Measurements from ENCODE around the gene KLF18. TPM values are rescaled to one million over a fixed set of nuclear protein-coding genes. Genes with fewer than 3 reads are reported as not detected.
"Not testable (repeated sequence)": the region's sequence is repeated elsewhere in the genome, so short reads cannot be mapped to it uniquely, and the experiment has no call there.

KLF18 gene
- total RNA-seq, 3 donors from 2014 or later, result not detected

DNA sequence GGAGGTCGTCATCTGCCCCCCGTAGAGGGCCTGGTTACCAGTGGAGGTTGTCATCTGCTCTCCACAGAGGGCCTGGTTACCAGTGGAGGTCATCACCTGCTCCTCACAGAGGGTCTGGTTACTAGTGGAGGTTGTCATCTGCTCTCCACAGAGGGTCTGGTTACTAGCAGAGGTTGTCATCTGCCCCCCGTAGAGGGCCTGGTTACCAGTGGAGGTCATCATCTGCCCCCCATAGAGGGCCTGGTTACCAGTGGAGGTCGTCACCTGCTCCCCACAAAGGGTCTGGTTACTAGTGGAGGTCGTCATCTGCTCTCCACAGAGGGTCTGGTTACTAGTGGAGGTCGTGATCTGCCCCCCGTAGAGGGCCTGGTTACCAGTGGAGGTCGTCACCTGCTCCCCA lies 1.9 kb downstream of the KLF18 start:
- H3K9me3 Mint-ChIP-seq; H3K4me3 Mint-ChIP-seq; H3K36me3 Mint-ChIP-seq (ENCODE audit: insufficient read depth); ATAC-seq; H3K4me1 Mint-ChIP-seq (ENCODE audit: low read depth); DNase-seq: not testable (repeated sequence)
- H3K27me3 Mint-ChIP-seq (ENCODE audit: low read depth), result peaks cover 19% of the 10 kb centered on the region

DNA sequence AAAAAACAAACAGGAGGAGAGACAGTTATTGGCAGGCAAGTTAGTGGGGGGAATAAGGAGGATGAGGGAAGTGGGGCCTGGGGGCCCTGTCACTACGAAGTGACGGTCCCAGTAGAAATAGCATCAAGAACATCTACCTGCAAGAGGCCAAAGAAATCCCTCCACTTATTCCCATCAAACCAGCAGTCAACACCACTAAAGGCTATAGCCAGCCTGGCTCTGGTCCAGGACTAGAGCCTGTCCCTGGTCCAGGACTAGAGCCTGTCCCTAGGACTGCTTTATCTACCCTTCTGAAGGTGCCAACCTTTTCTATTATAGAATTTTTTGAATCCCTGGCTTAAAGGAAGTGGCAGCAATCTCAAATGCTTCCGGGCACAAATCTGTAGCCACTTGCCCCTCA lies 3.2 kb downstream of the KLF18 start:
- peaks cover 21% of the 10 kb centered on the region for H3K27me3 Mint-ChIP-seq (ENCODE audit: low read depth)
- ATAC-seq, result no peak
- no peaks in the 10 kb centered on the region for H3K4me1 Mint-ChIP-seq (ENCODE audit: low read depth)
- no peaks in the 10 kb centered on the region for H3K36me3 Mint-ChIP-seq (ENCODE audit: insufficient read depth)
- no peak overlapping the region for H3K4me3 Mint-ChIP-seq
- no peak for DNase-seq
- H3K9me3 Mint-ChIP-seq, result no peaks in the 10 kb centered on the region

DNA sequence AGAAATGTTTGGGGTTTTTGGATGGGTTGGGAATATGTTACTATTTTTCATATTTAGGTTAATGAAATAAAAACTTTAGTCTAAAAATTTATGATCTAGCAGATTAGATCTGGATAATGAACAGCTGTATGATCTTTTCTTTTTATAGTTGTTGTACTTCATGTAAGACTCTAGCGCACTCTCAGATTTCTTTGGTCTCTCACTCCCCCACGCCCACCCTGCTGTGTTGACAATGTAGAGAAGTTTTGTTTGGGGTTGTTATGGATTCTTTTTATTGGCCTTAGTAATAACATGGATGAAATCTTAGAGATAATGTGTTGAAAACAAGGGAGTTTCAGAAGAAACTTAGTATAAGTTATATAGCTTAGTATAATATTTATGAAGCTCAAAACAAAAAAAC lies 5.5 kb downstream of the KLF18 start:
- no peaks in the 10 kb centered on the region for H3K36me3 Mint-ChIP-seq (ENCODE audit: insufficient read depth)
- no peak overlapping the region for H3K4me3 Mint-ChIP-seq
- H3K9me3 Mint-ChIP-seq, result no peaks in the 10 kb centered on the region
- peaks cover 16% of the 10 kb centered on the region for H3K27me3 Mint-ChIP-seq (ENCODE audit: low read depth)
- ATAC-seq (no peak), DNase-seq (no peak)
- H3K4me1 Mint-ChIP-seq (ENCODE audit: low read depth), result no peaks in the 10 kb centered on the region

DNA sequence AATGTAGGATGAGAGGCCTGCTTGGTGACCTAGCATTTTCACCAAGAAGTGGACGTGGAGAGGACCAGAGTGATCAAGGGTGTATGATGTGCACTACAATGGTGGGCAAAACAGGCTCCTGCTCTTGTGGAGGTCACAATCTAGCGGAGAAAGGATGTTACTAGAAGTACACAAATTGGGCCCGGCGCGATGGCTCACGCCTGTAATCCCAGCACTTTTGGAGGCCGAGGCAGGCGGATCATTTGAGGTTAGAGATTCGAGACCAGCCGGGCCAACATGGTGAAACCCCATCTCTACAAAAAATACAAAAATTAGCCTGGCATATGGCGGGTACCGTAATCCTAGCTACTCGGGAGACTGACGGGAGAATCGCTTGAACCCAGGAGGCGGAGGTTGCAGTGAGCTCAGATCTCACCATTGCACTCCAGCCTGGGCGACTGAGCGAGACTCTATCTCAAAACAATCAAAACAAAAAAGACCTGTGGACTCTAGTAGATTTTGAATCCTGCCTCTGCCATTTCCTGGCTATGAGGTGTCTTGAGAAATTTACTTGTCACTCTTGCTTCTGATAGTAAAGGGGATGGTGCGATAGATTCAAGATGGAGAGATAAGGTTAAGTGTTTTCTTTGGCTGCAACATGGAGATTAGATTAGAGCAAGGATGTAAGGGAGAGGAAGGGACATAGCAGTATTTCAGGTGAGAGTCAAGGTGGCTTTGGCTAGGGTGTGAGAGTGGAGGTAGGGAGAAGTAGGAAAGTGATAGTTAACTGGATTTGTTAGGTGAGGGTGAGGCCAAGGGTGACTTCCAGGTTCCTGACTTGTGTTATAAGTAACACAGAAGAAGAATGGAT lies 7.1 kb downstream of the KLF18 start:
- H3K4me3 Mint-ChIP-seq, result no peak overlapping the region
- H3K9me3 Mint-ChIP-seq, result no peaks in the 10 kb centered on the region
- H3K27me3 Mint-ChIP-seq (ENCODE audit: low read depth), result peaks cover 14% of the 10 kb centered on the region
- H3K36me3 Mint-ChIP-seq (ENCODE audit: insufficient read depth), result no peaks in the 10 kb centered on the region
- H3K4me1 Mint-ChIP-seq (ENCODE audit: low read depth), result no peaks in the 10 kb centered on the region
- ATAC-seq, result no peak
- no peak for DNase-seq

DNA sequence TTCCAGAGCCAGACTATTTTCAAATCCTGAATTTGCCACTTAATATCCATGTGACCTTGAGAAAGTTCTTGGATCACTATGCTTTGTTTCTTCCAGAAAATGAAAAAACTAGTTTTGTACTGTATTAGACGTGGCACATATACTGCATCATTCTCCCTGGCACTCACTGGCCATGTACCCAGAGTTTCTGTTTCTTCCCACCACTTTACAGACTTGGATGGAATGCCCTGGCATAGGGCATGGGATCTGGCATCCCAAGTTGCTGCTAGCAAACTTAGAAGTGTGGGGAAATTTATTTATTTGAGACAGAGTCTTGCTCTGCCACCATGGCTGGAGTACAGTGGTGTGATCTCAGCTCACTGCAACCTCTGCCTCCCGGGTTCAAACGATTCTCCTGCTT lies 10.0 kb downstream of the KLF18 start:
- H3K4me3 Mint-ChIP-seq, result no peak overlapping the region
- no peaks in the 10 kb centered on the region for H3K36me3 Mint-ChIP-seq (ENCODE audit: insufficient read depth)
- ATAC-seq, result no peak
- no peak for DNase-seq
- no peaks in the 10 kb centered on the region for H3K9me3 Mint-ChIP-seq
- peaks cover 9% of the 10 kb centered on the region for H3K27me3 Mint-ChIP-seq (ENCODE audit: low read depth)
- H3K4me1 Mint-ChIP-seq (ENCODE audit: low read depth), result no peaks in the 10 kb centered on the region

DNA sequence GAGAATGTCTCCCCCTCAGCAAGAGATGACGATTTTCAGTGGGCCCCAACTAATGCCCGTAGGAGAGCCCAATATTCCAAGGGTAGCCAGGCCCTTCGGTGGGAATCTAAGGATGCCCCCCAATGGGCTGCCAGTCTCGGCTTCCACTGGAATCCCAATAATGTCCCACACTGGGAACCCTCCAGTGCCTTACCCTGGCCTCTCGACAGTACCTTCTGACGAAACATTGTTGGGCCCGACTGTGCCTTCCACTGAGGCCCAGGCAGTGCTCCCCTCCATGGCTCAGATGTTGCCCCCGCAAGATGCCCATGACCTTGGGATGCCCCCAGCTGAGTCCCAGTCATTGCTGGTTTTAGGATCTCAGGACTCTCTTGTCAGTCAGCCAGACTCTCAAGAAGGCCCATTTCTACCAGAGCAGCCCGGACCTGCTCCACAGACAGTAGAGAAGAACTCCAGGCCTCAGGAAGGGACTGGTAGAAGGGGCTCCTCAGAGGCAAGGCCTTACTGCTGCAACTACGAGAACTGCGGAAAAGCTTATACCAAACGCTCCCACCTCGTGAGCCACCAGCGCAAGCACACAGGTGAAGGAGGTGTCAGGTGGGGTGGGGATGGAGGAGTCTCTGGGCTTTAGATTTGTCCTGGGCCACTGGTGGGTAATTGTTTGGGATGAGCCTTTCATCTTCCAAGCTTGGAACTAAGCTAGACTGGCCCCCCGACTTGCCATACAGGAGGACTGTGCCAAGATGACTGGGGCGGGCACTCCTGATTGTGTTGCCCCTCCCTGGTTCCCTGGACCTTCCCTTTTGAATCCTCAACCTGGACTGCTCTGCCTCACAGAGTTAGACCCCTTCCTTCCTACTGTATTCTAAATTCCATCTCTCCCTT lies 11.6 kb downstream of the KLF18 start:
- no peaks in the 10 kb centered on the region for H3K9me3 Mint-ChIP-seq
- H3K4me3 Mint-ChIP-seq, result no peak overlapping the region
- H3K36me3 Mint-ChIP-seq (ENCODE audit: insufficient read depth), result no peaks in the 10 kb centered on the region
- no peak for ATAC-seq
- no peak for DNase-seq
- no peaks in the 10 kb centered on the region for H3K4me1 Mint-ChIP-seq (ENCODE audit: low read depth)
- peaks cover 13% of the 10 kb centered on the region for H3K27me3 Mint-ChIP-seq (ENCODE audit: low read depth)

DNA sequence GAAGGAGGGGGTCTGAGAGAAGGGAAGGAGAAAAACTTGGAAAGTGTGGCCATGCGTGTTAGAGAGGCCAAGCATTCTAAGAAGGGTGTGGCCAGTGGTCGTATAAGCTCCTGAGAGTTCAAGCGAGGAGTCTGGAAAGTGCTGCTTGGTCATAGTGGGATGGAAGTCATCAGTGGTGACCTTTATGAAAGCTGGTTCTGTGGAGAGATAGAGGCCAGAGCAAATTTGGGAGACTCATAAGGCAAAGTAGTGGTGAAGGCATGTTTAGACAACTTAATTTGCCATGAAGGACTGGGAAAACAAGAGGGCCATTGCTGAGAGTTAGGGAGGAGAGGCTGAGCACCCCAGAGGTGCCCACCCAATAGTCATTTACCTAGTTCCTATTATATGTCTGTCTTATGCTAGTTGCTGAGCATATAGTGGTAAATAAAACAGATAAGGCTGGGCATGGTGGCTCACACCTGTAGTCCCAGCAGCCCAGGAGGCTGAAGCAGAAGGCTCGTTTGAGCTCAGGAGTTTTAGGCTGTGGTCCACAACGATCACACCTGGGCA lies 21.0 kb downstream of the KLF18 start:
- no peaks in the 10 kb centered on the region for H3K4me1 Mint-ChIP-seq (ENCODE audit: low read depth)
- DNase-seq (no peak), ATAC-seq (no peak)
- peaks cover 10% of the 10 kb centered on the region for H3K27me3 Mint-ChIP-seq (ENCODE audit: low read depth)
- no peaks in the 10 kb centered on the region for H3K9me3 Mint-ChIP-seq
- no peak overlapping the region for H3K4me3 Mint-ChIP-seq
- no peaks in the 10 kb centered on the region for H3K36me3 Mint-ChIP-seq (ENCODE audit: insufficient read depth)

DNA sequence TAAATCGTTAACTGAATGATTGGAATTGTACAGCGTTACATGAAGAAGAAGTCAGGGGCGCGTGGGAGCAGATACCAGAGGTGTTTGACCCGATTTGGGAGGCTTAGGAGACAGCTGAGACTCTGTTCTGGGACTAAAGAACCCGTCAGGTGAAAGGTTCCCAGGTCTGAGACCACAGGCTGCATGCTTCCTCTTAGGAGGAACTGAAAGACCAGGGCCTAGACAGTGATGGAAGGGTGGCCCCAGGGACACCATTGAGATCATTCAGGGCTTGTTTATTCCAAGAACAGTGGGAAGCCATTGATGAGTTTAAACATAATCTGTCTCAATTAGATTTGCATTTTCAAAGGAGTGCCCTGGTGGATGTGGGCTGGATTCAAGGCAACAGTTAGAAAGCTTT lies 21.9 kb downstream of the KLF18 start:
- DNase-seq, result no peak
- no peak overlapping the region for H3K4me3 Mint-ChIP-seq
- no peaks in the 10 kb centered on the region for H3K4me1 Mint-ChIP-seq (ENCODE audit: low read depth)
- no peaks in the 10 kb centered on the region for H3K9me3 Mint-ChIP-seq
- H3K27me3 Mint-ChIP-seq (ENCODE audit: low read depth), result peaks cover 10% of the 10 kb centered on the region
- H3K36me3 Mint-ChIP-seq (ENCODE audit: insufficient read depth), result no peaks in the 10 kb centered on the region
- no peak for ATAC-seq

DNA sequence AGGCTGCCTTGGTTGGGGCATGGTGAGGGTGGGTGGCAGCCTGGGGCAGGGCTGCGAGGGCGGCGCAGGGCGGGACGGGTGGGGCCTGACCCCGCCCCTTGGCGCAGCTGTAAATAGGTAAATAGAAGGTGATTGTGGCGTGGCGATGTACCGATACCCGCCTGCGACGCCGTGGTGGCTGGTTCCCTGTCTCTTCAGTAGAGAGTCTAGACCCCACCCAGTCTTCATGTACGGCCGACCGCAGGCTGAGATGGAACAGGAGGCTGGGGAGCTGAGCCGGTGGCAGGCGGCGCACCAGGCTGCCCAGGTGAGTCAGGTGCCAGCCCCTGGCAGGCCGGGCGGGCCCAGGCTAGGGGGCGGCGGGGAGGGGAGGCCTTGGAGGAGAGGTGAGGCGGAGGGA lies 22.7 kb downstream of the KLF18 start, which contains the start of gene KLF17:
Gene KLF17 (plus strand): TSS at position 140 of the 400 bp plus-strand sequence. CDS start 87 bp downstream, at position 227.
- peaks cover 13% of the 10 kb centered on the region for H3K27me3 Mint-ChIP-seq (ENCODE audit: low read depth)

DNA sequence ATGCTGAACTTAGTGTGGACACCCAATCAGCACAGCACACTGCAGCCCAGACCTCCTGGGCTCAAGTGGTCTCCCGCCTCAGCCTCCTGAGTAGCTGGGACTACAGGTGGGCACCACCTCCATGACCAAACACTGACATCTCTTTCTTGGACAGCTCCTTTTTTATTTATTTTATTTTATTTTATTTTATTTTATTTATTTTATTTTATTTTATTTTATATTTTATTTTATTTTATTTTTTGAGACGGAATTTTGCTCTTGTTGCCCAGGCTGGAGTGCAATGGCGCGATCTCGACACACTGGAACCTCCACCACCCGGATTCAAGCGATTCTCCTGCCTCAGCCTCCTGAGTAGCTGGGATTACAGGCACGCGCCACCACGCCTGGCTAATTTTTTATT lies 24.2 kb downstream of the KLF18 start:
- H3K4me3 Mint-ChIP-seq; H3K9me3 Mint-ChIP-seq; DNase-seq; H3K36me3 Mint-ChIP-seq (ENCODE audit: insufficient read depth); H3K4me1 Mint-ChIP-seq (ENCODE audit: low read depth); ATAC-seq: not testable (repeated sequence)
- peaks cover 12% of the 10 kb centered on the region for H3K27me3 Mint-ChIP-seq (ENCODE audit: low read depth)

More for the DNA sequence above, 22.7 kb downstream of the KLF18 start, which contains the start of gene KLF17:
- Mint-ChIP-seq H3K4me1 (ENCODE audit: low read depth) (no peaks in the 10 kb centered on the region), H3K9me3 (no peaks in the 10 kb centered on the region), H3K36me3 (ENCODE audit: insufficient read depth) (no peaks in the 10 kb centered on the region), H3K4me3 (no peak within 1 kb of the TSS)
- DNase-seq (no peak), ATAC-seq (no peak)

DNA sequence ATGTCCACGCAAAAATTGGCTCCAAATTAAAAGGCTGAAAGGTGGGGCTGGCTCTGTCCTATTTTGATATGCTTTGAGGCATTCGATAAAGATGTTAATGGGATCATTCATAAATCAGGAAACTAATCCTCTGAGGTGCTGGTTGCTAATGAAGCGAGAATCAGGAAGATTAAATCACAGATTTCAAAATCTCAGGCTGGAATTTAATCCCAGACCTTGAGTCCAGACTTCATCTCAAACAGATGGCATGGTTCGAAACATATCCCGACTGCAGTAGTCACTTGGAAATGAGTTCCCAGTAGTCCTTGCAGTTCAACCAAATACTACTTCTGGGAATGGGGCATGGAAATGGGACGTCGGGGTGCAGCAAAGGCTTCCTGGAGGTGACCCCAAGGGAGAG lies 27.3 kb downstream of the KLF18 start:
- Mint-ChIP-seq H3K27me3 (ENCODE audit: low read depth) (peaks cover 10% of the 10 kb centered on the region), H3K4me3 (no peak overlapping the region), H3K36me3 (ENCODE audit: insufficient read depth) (no peaks in the 10 kb centered on the region), H3K4me1 (ENCODE audit: low read depth) (no peaks in the 10 kb centered on the region), H3K9me3 (no peaks in the 10 kb centered on the region)
- DNase-seq (no peak), ATAC-seq (no peak)

DNA sequence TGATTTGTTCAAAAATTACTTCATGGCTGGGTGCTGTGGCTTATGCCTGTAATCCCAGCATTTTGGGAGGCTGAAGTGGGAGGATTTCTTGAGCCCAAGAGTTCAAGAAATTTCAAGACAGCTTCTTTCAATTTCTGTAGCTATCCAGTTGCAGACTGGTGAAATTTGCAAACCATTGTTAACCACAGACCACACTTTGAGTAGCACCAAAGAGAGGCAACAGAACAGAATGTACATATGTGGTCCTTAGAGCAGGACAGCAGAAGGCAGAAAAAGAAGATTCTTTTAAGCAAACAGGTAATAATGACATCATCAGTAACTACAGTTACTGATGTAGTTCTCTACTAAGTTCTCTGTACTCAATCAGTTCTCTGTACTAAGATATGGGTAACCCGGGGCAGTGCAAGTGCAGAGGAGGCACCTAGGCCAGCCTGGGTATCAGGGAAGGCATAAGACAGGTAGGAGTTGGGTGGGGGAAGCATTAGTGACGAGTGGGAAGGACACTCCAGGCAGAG lies 28.3 kb downstream of the KLF18 start:
- Mint-ChIP-seq H3K4me1 (ENCODE audit: low read depth) (no peaks in the 10 kb centered on the region), H3K4me3 (no peak overlapping the region), H3K9me3 (no peaks in the 10 kb centered on the region), H3K27me3 (ENCODE audit: low read depth) (peaks cover 16% of the 10 kb centered on the region), H3K36me3 (ENCODE audit: insufficient read depth) (no peaks in the 10 kb centered on the region)
- no peak for DNase-seq
- ATAC-seq, result no peak

DNA sequence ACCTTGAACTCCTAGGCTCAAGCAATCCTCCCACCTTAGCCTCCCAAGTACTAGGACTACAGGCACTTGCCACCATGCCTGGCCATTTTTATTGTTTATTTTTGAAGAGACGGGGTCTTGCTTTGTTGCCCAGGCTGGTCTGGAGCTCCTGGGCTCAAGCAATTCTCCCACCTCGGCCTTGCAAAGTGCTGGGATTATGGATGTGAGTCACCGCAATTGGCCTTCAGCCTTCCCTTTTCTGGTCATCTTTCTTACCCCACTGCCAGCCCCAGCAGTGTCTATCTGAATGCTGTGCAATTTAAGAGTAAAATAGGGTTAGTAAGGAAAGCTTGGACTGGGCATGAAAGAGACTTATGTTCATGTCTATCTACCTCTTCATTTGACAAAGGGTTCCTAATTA lies 28.9 kb downstream of the KLF18 start:
- DNase-seq (no peak), ATAC-seq (no peak)
- no peak overlapping the region for H3K4me3 Mint-ChIP-seq
- H3K9me3 Mint-ChIP-seq, result no peaks in the 10 kb centered on the region
- H3K36me3 Mint-ChIP-seq (ENCODE audit: insufficient read depth), result no peaks in the 10 kb centered on the region
- no peaks in the 10 kb centered on the region for H3K4me1 Mint-ChIP-seq (ENCODE audit: low read depth)
- H3K27me3 Mint-ChIP-seq (ENCODE audit: low read depth), result peaks cover 16% of the 10 kb centered on the region

DNA sequence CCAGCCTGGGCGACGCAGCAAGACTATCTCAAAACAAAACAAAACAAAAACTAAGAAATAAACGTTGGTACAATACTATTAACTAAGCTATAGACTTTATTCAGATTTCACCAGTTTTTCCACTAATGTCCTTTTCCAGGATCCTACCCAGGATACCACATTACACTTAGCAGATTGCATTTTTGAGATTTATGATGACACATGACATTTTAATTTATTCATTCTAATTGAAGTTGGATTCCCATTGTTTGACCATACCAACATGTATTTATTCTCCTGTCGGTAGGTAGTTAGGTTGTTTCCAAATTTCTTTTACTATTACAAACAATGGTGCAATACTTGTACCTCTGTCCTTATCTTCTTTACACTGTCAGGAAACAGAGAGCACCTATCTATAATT lies 29.6 kb downstream of the KLF18 start:
- H3K36me3 Mint-ChIP-seq (ENCODE audit: insufficient read depth), result no peaks in the 10 kb centered on the region

More for the DNA sequence above, 29.6 kb downstream of the KLF18 start:
- H3K27me3 Mint-ChIP-seq (ENCODE audit: low read depth), result peaks cover 16% of the 10 kb centered on the region
- ATAC-seq (no peak), DNase-seq (no peak)
- no peak overlapping the region for H3K4me3 Mint-ChIP-seq
- no peaks in the 10 kb centered on the region for H3K4me1 Mint-ChIP-seq (ENCODE audit: low read depth)
- no peaks in the 10 kb centered on the region for H3K9me3 Mint-ChIP-seq

Measured in activated T-cell treated with anti-CD3 and anti-CD28 coated beads, Interleukin-2, amount 50 U/mL, for 4 hours (primary cell).